BLaER1 treated with 17β-estradiol and CSF1 and Interleukin-3, amounts not matched to agents 10 nM and 100 nM (cell line): ENCODE data around the gene PDE4A.

Experiments
- H3K27ac ChIP-seq, 11 experiments: shearing (Covaris generic); formaldehyde crosslinking; 2 replicates each; pipeline ENCODE4 v1.8.1; 2022
- H3K27me3 ChIP-seq, 11 experiments: shearing (Covaris generic); formaldehyde crosslinking; 2 replicates each; pipeline ENCODE4 v1.8.1; 2022
- H3K36me3 ChIP-seq, 11 experiments: shearing (Covaris generic); formaldehyde crosslinking; 2 replicates each; pipeline ENCODE4 v1.8.1; 2022
- H3K4me1 ChIP-seq, 10 experiments: shearing (Covaris generic); formaldehyde crosslinking; 2 replicates each; pipeline ENCODE4 v1.8.1; 2022
- H3K4me2 ChIP-seq, 11 experiments: shearing (Covaris generic); formaldehyde crosslinking; 2 replicates each; pipeline ENCODE4 v1.8.1; 2022
- H3K4me3 ChIP-seq, 10 experiments: shearing (Covaris generic); formaldehyde crosslinking; 2 replicates each; pipeline ENCODE4 v1.8.1; 2022
- H3K9ac ChIP-seq, 11 experiments: shearing (Covaris generic); formaldehyde crosslinking; 2 replicates each; pipeline ENCODE4 v1.8.1; 2022
- H3K9me3 ChIP-seq, 11 experiments: shearing (Covaris generic); formaldehyde crosslinking; replicated peaks in 1 of 11; 2 replicates each; pipeline ENCODE4 v1.8.1; 2022
- H4K20me1 ChIP-seq, 11 experiments: shearing (Covaris generic); formaldehyde crosslinking; 2 replicates each; pipeline ENCODE4 v1.8.1; 2022
- Cebpa-rat ChIP-seq, 11 experiments: shearing (Covaris generic); IDR thresholded peaks; 2 replicates each; pipeline ENCODE4 v1.8.1; 2022

Gene PDE4A

DNA sequence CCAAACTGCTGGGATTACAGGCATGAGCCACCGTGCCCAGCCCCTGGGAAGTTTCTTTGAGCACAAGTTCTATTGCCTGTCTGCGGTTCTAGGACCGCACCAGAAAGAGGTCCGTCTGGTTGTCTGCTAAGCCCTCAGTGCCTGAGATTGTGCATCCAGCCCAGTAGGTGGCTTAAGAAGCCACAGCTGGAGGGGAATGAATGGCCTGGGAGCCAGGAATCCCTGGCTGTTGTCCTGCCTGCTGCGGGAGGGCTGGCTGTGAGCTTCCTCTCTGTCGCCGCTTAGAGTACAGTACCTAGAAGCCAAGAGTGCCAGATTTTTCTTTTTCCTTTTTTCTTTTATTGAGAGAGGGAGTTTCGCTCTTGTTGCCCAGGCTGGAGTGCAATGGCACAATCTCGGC, 35.8 kb upstream of the PDE4A start:
- no peak overlapping the region for H3K4me3 ChIP-seq
- no peak for TF ChIP-seq Cebpa-rat (IDR thresholded peaks at IDR 0.05)
- no peak overlapping the region for H3K27ac ChIP-seq
- H4K20me1 ChIP-seq = peaks cover 0 to 6% (median 5%) of the 10 kb centered on the region in 11 experiments; a peak in 9 of 22 replicates
- no peak overlapping the region for H3K4me2 ChIP-seq
- peaks cover 0 to 6% (median 3%) of the 10 kb centered on the region in 11 experiments; a peak in 12 of 22 replicates for H3K36me3 ChIP-seq
- peaks cover 18 to 34% (median 23%) of the 10 kb centered on the region in 10 experiments for H3K4me1 ChIP-seq
- H3K9ac ChIP-seq = peak overlapping the region in 1 of 11 experiments; percentile 6; a peak in 1 of 22 replicates
- no peaks in the 10 kb centered on the region for H3K27me3 ChIP-seq
- H3K9me3 ChIP-seq = no peaks in the 10 kb centered on the region

DNA sequence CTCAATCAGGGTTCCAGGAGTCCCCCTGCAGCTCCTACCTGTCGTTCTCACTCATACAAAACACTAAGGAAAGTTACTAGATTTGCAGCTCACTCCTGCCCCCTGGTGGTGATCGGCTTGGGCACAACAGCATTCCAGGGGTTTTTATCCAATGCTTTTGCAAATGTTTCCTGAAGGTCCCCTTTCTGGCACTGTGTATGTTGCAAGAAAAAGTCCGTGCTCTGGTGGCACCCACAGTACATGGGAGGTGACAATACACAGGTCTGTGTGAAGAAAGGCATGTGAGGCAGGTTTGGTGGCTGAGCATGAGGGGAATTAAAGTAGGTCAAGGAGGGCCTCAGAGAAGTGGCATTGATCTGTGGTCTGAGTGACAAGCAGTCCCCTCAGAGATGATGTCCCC, 31.4 kb upstream of the PDE4A start:
- Histone ChIP-seq H3K36me3 (peaks cover 37 to 50% (median 47%) of the 10 kb centered on the region in 11 experiments), H3K27me3 (no peaks in the 10 kb centered on the region), H3K4me1 (peaks cover 7 to 23% (median 11%) of the 10 kb centered on the region in 10 experiments; a peak in 18 of 20 replicates), H3K9ac (no peak overlapping the region), H3K27ac (no peak overlapping the region), H4K20me1 (peaks cover 0 to 50% (median 39%) of the 10 kb centered on the region in 11 experiments; a peak in 20 of 22 replicates), H3K4me3 (no peak overlapping the region), H3K9me3 (no peaks in the 10 kb centered on the region), H3K4me2 (no peak overlapping the region)
- no peak for TF ChIP-seq Cebpa-rat (IDR thresholded peaks at IDR 0.05)

DNA sequence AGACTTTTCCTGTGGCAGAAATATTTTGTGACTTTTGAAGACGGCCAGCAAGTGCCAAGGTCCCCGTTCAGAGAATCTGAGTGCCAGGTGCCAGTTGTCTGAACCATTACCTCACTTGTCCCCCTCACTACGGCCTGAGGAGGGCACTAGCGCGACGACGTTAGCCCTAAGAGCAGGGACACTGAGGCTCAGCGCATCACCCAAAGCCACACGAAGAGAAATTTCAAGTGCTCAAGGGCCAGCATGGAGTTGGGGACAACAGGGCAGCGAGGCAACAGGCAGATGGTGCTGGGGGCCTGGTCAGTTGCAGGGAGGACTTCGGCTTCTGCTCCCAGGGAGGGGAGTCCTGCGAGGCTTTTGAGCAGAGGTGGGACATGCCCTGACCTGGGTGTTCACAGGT, 30.5 kb upstream of the PDE4A start:
- Histone ChIP-seq H3K36me3 (peaks cover 46 to 59% (median 56%) of the 10 kb centered on the region in 11 experiments), H3K27me3 (no peaks in the 10 kb centered on the region), H3K27ac (no peak overlapping the region), H3K4me2 (no peak overlapping the region), H3K4me1 (peaks cover 7 to 23% (median 11%) of the 10 kb centered on the region in 10 experiments; a peak in 18 of 20 replicates), H3K4me3 (no peak overlapping the region), H3K9ac (no peak overlapping the region), H3K9me3 (no peaks in the 10 kb centered on the region), H4K20me1 (peaks cover 0 to 59% (median 46%) of the 10 kb centered on the region in 11 experiments; a peak in 20 of 22 replicates)
- TF ChIP-seq Cebpa-rat (IDR thresholded peaks at IDR 0.05) = no peak

DNA sequence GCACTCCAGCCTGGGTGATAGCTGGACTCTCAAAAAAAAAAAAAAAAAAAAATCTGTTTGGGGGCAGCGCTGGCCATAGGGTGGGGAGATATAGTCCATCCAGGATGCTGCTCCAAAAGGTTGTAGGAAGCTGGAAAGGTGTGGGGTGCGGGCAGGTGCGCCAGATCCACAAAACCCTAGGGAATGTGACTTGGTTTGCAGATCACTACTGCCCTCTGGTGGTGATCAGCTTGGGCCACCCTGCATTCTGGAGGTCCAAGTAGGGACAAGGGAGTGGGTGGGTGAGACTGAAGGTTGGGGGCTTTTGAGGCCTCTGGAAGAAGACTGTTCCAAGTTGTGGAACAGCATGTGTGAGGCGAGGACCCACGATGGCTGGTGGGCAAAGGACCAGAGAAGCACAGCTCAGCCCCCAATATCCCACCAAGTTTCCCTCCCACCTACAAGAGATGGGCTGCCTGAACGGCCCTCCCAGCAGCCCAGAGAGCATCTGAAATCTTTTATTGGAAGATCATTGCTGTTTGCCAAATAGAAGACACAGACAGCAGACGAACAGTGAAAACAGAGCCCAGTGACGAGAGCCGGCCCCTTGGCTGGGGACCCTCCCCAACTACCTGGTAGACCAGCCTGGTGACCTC, 29.6 kb upstream of the PDE4A start:
- peaks cover 7 to 23% (median 11%) of the 10 kb centered on the region in 10 experiments; a peak in 18 of 20 replicates for H3K4me1 ChIP-seq
- no peak overlapping the region for H3K4me3 ChIP-seq
- H3K4me2 ChIP-seq = no peak overlapping the region
- TF ChIP-seq Cebpa-rat (IDR thresholded peaks at IDR 0.05) = no peak
- no peaks in the 10 kb centered on the region for H3K9me3 ChIP-seq
- H3K9ac ChIP-seq = no peak overlapping the region
- H3K27ac ChIP-seq = no peak overlapping the region
- peaks cover 0 to 68% (median 52%) of the 10 kb centered on the region in 11 experiments; a peak in 20 of 22 replicates for H4K20me1 ChIP-seq
- peaks cover 53 to 66% (median 64%) of the 10 kb centered on the region in 11 experiments for H3K36me3 ChIP-seq
- H3K27me3 ChIP-seq = no peaks in the 10 kb centered on the region

DNA sequence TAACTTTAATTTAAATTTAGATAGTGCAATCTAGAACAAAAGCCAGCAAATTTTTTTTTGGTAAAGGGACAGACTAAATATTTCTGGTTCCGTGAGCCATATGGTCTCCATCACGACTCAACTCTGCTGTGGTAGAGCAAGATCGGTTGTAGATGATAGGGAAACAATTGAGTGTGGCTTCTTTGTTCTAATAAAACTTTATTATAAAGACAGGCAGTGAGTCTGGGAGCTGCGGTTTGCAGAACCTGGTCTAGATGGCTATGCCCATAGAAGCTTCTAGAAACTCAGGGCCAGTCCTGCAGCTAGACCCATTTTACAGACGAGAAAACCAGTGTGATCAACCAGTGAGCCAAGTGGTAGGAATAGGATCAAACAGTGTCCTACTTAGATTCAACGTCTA, 28.2 kb upstream of the PDE4A start:
- peaks cover 66 to 79% (median 77%) of the 10 kb centered on the region in 11 experiments for H3K36me3 ChIP-seq
- H3K4me1 ChIP-seq = peaks cover 0 to 16% (median 7%) of the 10 kb centered on the region in 10 experiments; a peak in 14 of 20 replicates

DNA sequence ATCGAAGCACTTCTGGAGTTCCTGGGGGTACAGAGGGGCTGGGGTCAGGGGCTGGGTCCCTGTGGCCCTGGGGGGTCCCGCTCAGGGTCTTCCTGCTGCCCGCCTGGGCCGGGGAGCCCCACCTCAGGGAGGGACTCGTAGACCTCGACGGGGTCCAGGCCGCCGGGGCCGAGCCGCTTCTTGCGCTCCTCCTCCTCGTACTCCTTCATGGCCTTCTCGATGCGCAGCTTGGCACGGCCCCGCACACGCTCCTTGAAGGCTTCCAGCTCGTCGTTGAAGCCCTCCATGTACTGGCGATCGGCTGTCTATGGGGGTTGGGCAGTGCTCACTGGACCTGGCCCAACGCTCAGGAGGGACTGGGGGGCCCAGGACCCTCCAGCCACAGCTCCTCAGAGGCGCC, 27.2 kb upstream of the PDE4A start:
- H4K20me1 ChIP-seq = peaks cover 23 to 92% (median 75%) of the 10 kb centered on the region in 11 experiments
- peaks cover 74 to 89% (median 87%) of the 10 kb centered on the region in 11 experiments for H3K36me3 ChIP-seq
- no peaks in the 10 kb centered on the region for H3K27me3 ChIP-seq
- H3K4me2 ChIP-seq = no peak overlapping the region
- no peak overlapping the region for H3K27ac ChIP-seq
- H3K4me1 ChIP-seq = peaks cover 0 to 9% (median 2%) of the 10 kb centered on the region in 10 experiments; a peak in 5 of 20 replicates
- no peaks in the 10 kb centered on the region for H3K9me3 ChIP-seq
- TF ChIP-seq Cebpa-rat (IDR thresholded peaks at IDR 0.05) = no peak
- H3K4me3 ChIP-seq = no peak overlapping the region
- no peak overlapping the region for H3K9ac ChIP-seq

More for the DNA sequence above, 28.2 kb upstream of the PDE4A start:
- Histone ChIP-seq H3K27me3 (no peaks in the 10 kb centered on the region), H3K9me3 (no peaks in the 10 kb centered on the region), H4K20me1 (peaks cover 12 to 81% (median 65%) of the 10 kb centered on the region in 11 experiments; a peak in 21 of 22 replicates), H3K9ac (no peak overlapping the region), H3K27ac (no peak overlapping the region), H3K4me3 (no peak overlapping the region), H3K4me2 (no peak overlapping the region)
- TF ChIP-seq Cebpa-rat (IDR thresholded peaks at IDR 0.05) = no peak

DNA sequence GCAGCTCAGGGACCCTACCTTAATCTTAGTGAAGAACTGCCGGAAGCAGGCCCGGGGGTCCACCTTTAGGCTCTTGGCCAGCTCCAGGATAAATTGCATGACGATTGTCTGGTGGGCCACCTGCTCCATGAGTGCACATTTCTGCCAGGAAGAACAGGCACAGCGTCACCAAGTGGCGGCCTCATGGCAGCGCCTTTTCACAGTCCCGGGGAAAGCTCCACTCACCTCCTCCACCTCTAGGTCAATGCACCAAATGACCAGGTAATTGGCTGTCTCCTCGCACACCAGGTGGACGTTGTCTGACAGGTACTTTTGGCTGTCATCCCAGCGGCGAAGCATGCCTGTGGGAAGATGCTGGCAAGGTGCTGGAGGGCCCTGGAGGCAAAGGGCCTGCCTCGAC, 25.3 kb upstream of the PDE4A start:
- peaks cover 13 to 20% (median 19%) of the 10 kb centered on the region in 10 experiments for H3K4me1 ChIP-seq
- H3K27me3 ChIP-seq = no peaks in the 10 kb centered on the region
- TF ChIP-seq Cebpa-rat (IDR thresholded peaks at IDR 0.05) = no peak
- H3K9ac ChIP-seq = no peak overlapping the region
- peaks cover 41 to 100% (median 86%) of the 10 kb centered on the region in 11 experiments for H4K20me1 ChIP-seq
- no peak overlapping the region for H3K4me2 ChIP-seq
- no peaks in the 10 kb centered on the region for H3K9me3 ChIP-seq
- no peak overlapping the region for H3K4me3 ChIP-seq
- H3K36me3 ChIP-seq = peaks cover 85 to 99% (median 96%) of the 10 kb centered on the region in 11 experiments
- H3K27ac ChIP-seq = no peak overlapping the region

DNA sequence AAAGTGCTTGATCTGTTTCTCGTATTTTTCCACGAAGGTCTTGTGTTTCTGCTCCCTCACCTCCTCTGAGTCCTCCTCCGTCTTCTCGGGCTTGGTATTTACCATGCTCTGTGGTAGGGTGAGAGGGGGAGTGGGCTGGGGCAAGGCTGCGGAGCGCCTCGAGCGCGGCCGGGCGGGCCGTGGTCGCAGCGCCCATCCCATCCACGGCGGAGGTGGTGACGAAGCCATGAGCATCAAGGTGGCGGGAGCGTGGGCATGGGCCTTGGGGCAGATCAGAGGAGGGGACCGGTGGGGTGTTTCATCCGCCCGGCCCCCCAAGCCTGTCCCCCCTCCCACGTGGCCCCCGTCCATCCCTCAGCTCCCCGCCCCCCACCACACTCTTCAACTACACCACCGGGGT, 24.9 kb upstream of the PDE4A start:
- Histone ChIP-seq H3K9me3 (no peaks in the 10 kb centered on the region), H3K4me1 (peaks cover 18 to 24% (median 23%) of the 10 kb centered on the region in 10 experiments), H3K27me3 (no peaks in the 10 kb centered on the region), H3K4me2 (no peak overlapping the region), H3K4me3 (no peak overlapping the region), H3K9ac (no peak overlapping the region), H4K20me1 (peaks cover 45 to 100% (median 86%) of the 10 kb centered on the region in 11 experiments), H3K36me3 (peaks cover 85 to 99% (median 96%) of the 10 kb centered on the region in 11 experiments), H3K27ac (no peak overlapping the region)
- TF ChIP-seq Cebpa-rat (IDR thresholded peaks at IDR 0.05) = no peak

DNA sequence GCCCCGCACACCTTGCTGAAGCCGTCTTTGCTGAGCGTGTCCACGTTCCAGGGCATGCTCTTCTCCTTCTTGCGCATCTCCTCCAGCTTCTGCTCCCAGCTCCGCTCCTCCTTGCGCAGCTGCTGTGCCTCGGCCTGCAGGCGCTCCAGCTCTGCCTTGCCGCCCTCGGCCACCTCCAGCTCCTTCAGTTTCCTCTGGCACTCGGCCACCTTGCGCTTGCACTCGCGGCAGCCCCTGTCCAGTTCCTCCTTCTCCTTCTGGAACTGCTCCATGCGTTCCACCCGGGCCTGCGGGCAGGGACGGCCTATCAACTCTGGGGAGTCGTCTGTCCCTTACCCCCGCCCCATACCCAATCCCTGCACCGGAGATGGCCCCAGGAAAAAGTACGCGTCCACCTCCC, 24.4 kb upstream of the PDE4A start:
- Histone ChIP-seq H4K20me1 (peaks cover 50 to 100% (median 86%) of the 10 kb centered on the region in 11 experiments), H3K36me3 (peaks cover 86 to 99% (median 95%) of the 10 kb centered on the region in 11 experiments)

More for the DNA sequence above, 24.4 kb upstream of the PDE4A start:
- H3K9ac ChIP-seq = no peak overlapping the region
- H3K27me3 ChIP-seq = no peaks in the 10 kb centered on the region
- TF ChIP-seq Cebpa-rat (IDR thresholded peaks at IDR 0.05) = no peak
- H3K9me3 ChIP-seq = no peaks in the 10 kb centered on the region
- no peak overlapping the region for H3K27ac ChIP-seq
- H3K4me2 ChIP-seq = no peak overlapping the region
- no peak overlapping the region for H3K4me3 ChIP-seq
- H3K4me1 ChIP-seq = peaks cover 23 to 29% (median 28%) of the 10 kb centered on the region in 10 experiments
